Measurements from ENCODE around the gene SLC25A13.

SLC25A13 gene

DNA sequence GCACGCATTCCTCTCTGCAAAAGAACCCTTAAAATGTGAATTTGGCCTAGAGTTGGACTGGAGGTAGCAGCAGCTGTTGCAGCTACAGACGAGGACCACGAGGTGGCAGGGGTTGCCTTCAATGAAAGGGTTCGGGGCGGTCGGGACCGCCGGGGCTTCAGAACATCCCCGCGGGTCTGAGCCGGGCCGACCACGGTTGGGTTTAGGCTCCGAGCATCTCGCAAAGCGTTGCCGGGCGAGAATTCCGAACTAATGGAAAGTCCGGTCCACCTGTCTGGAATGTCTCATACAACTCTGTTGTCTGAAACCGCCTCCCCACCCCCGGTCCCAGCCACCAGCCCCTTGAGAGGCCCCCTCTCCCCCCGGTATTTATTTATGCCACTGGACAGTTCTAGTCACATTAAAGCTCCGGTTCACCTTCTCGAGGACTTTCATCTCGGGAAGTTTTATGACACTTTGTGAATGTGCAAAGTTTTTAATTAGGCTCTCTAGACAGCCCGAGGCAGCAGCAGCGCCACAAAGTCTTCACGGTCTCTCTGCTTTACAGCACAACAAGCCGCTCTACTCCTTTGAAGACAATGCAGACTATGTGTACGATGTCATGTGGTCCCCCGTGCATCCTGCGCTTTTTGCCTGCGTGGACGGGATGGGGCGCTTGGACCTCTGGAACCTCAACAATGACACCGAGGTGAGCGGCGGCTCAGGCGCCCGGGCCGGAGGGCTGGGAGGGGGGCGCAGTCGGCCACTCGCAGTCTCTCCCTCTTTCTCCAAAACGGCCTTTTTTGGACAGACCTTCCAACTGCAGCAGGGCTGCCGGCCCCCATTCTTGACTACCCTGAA lies 246.2 kb downstream of the SLC25A13 start:
- DNase-seq, result peak; percentile 31

DNA sequence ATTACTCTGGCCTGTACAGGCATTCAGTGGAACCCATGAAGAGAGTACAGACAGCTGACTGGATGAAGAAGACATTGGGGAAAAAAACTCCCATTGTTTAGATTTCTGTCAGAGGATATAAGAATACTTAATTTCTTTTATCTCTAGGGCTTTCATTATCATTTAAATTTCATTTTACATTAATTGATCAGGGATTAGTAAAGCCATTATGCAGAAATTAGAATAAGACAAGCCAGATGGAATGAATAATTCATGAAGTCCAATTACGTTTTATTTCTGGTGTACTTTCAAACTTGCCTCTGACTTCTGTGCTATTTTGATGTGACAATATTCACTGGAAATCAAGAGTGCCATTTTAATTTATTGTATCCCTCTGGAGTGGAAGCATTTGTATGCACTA lies 247.0 kb downstream of the SLC25A13 start:
- DNase-seq, result no peak

Measured in 8988T (cell line).